NCI-H1436 treated with DMSO at 0.1 percent for 48 hours (cell line): ENCODE results near the gene SYPL1.

Source experiments
- DNase-seq: peaks from one replicate; lab custom pipeline; 2025; lab: John Stamatoyannopoulos, UW

The SYPL1 gene

GRCh38 chr7:106092204-106092603 lies 19.9 kb downstream of the SYPL1 start:
- DNase-seq: no peak

- DNase-seq: no peak
Observed at GRCh38 chr7:106089647-106090046, 22.5 kb downstream of the SYPL1 start.

GRCh38 chr7:106088014-106088413 lies 24.1 kb downstream of the SYPL1 start:
- DNase-seq: no peak

GRCh38 chr7:106086062-106086461 lies 26.1 kb downstream of the SYPL1 start:
- no peak for DNase-seq

DNA sequence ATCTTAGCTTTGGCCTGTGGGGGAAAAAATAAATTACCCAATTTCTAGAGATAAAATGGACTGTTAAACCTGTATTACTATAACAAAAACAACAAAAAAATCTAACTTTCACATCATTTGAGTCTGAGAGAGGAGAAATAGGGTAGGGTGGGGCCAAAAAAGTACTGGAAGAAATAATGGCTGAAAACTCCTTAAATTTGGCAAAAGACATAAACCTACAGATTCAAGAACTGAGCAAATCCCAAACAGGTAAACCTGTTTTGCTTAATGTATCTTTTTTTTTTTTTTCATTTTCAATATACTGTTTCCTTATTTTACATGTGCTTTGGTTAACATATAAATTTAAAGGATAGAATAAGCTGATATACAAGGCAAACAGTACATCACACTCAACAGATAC lies 27.1 kb downstream of the SYPL1 start:
- no peak for DNase-seq

- DNase-seq: no peak
Observed at GRCh38 chr7:106083717-106084116, 28.4 kb downstream of the SYPL1 start.

- no peak for DNase-seq
Observed at GRCh38 chr7:106082087-106082854, 29.8 kb downstream of the SYPL1 start.

DNA sequence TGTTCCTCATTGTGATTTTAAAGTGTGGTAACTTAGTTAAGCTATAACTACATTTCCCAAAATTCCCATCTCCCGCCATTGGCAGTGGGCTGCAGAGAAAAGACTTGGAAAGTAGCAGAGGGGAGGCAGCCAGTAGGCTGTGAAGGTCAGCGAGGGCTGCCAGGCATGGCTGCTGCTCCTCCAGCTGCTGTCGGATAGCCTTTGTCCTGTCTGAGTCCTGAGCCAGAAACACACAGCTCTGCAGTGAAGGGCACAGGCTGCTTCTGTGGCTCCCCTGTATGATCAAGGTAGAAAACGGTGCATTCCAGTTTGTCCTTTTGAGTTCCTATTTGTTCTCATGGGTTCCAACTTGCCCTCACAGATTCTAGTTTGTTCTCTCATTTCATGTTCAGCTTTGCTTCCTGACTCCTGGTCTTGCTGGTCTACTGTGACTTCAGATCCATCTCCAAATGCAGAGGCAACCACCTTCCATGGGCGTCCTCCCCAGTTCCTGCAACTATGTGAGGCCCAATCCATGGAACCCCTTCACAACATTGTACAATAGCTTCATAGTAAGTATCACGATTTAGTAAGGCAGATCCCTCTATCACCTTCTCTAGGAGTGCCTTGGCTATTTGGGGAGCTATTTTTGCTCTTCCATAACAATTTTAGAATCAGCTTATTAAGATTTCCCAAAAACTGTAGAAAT lies 31.7 kb downstream of the SYPL1 start:
- no peak for DNase-seq

DNA sequence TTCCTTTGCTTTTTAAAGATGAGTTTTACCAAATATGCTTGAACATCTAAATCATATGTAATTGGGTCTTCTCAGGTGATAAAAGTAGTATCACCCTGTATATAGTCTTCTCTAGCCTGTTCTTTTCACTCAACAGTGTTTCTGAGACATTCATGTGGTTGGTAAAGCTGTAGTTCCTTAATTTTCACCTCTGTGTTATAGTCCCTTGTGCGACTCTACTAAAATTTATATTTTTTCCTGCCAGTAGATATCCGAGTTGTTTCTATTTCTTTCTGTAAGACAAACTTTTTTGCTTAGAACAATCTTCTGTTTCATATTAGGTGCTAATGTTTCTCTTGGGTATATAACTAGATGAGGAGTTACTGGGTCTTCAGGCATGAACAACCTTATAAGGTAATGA lies 35.6 kb downstream of the SYPL1 start:
- DNase-seq: no peak

DNA sequence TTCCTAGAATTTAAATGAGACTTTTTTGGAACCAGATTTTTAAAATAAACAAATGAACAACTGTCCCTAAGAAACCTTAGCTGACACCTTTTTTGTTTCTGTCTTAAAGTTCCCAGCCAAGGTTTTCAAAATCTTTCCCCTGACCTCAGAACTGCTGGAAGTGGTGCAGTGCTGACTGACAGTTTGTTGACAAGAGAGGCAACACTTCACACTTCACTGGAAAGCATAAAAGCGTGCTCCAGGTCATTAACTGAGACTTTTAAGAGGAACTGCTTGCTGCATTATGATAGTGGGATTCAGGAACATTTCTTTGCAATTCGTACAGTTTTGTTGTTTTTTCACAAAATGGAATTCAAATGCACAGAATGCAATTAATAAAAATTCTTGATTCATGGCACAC lies 36.2 kb downstream of the SYPL1 start:
- no peak for DNase-seq

DNA sequence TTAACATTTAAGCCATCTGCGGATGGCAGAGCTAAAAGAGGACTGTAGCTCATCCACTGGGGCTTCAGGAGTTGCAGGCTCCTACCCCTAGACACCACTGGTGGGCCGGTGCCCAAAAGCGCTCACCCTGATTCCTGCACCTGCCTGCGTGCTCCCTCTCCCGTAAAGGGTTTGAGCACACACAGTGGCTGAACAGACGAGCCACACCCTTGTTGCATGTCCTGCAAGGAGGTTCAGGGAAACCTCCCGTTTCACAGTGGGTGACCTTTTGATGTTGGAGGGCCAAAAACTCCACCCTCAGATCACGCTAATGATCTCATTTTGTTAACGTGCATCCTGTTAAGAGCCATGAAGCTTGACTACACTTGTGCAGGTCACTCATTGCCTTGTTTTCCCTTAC lies 37.9 kb downstream of the SYPL1 start:
- no peak for DNase-seq

DNA sequence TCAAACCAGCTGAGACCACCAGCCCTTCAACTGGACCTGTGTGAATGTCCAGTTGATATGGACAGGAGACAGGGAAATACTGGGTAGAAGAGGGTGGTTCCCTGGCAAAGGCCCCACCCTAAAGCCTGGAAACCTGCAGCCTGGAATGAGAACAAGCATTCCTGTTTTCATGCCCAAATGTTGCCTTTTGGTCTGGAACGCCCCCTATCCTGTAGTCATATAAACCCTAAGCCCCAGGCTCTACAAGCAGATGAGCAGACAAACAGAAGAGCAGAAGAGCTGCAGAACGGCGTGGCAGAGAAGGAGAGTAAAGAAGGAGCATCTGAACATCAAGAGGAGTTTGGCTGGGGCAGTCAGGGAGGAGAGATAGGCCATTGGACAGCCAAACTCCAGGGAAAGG lies 38.4 kb downstream of the SYPL1 start:
- no peak for DNase-seq

- no peak for DNase-seq
Observed at GRCh38 chr7:106072715-106073091, 39.4 kb downstream of the SYPL1 start.

DNA sequence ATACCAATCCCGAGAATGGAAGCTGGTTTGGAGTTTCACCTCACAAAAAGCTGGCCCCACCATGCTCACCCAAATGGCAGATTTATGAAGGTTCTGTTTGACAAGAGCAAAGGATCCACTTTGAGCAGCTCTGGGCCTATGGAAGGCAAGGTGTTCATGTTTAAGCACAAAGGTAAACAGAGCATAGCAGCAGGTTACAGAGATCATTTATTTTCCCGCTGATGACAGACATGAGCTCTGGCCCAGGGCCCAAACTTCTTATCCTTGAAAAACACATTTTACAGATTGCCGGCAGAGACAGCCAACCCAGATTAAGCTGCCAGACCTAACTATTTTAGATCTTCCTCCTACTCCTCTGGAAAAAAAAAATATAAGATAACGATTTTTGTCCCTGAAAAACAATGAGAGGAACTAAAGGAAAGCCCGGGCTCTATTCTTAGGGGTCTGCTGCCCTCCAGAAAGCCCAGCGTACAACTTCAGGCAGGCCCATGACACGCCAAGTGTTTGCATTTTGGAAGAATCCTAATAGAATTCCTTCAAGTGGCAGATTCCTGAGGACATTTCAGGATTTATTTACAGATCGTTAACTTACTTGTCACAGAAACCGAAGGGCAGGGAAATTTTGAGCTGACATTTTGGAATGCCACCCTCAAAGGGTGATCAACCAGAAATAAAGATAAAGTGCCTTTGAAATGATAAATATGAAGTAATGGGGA lies 40.0 kb downstream of the SYPL1 start:
- peak; percentile 51 for DNase-seq

- DNase-seq: no peak
Observed at GRCh38 chr7:106071356-106071998, 40.6 kb downstream of the SYPL1 start.

DNA sequence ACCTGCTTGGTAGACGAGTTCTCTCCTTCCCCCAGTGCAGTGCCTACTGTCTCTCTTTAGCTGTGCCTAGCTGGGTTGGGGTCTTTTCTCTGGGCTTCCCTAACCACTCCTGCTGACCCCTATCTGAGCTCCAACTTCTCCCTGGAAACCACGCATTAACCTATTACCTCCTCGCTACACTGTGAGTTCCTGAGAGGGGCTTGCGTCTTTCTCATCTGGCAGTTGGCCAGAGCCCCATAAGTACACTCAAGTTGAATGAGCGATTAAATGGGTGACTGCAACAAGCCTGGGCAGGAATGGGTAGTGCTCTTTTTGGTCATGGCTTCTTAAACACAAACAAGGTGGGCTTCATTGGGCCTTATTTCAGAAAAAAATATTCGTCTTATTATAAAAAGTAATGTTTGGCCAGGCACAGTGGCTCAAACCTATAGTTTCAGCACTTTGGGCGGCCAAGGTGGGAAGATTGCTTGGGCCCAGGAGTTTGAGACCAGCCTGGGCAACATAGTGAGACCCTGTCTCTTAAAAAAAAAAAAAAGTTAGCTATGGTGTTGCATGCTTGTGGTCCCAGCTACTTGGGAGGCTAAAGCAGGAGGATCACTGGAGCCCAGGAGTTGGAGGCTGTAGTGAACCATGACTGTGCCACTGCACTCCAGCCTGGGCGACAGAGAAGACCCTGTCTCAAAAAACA lies 41.4 kb downstream of the SYPL1 start:
- DNase-seq: peak; percentile 73

DNA sequence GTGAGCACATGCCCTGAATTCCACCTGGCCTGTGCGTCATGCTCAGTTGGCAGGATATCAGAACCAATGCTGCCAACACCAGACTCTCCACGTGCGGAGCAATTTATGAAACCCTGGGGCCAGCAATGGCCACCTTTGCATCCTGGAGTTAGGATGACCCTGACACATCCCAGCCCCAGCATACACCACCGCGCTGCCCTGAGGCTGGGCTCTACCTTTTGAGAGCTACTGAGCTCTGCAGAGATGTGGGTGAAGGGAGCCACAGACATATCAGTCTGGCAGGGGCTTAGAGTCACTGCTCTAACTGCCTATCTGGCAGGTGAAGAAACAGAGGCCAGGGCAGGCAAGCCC lies 41.9 kb downstream of the SYPL1 start:
- no peak for DNase-seq

DNA sequence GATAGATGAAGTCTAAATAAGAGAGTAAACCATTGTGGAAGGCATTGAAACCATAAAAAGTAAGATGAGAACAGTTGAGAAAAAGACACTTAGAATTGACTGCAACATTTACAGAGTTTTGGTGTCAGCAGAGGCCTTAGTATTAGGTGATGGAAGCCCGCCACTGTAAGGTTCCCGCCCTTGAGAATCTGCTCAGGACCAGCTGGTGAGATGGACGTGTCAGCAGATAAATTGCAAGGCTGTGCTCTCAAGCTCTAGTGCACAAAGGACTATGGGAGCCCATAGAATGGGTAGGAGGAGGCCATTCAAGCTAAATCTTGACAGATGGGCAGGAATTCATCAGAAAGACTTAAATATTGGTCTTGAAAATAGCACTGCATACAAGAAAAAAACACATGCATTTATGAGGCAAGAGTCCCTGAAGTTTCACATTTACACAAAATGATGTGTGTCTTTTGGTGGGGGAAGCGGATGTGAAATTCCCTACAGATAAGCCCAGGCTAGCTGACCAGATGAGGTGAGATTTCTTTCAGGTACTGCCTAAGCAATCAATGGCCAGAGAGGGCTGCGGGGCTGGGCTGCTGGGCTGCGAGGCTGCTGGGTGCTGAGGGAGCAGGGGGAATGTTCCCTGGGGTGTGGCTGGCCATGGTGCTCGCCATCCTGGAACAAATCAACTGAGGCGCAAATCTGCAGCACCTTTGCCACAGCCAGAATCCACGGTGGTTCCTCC lies 42.5 kb downstream of the SYPL1 start:
- DNase-seq: no peak

DNA sequence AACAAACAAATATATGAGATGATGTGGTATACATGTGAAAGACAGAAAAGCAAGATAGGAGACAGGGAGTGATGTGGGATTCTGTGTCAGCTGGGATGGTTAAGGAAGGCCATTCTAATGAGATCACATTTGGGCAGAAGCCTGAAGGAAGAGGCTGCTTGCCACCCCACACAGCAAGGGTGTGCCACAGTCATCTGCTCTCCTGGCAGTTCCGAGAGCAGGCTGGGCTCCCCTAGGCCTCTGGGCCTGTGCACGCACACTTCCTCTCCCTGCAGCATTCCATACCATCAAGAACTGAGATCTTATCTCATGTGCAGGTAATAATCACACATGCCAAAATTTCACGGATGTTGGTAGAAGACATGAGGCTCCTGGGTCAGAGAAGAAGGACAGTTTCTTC lies 43.1 kb downstream of the SYPL1 start:
- DNase-seq: no peak

DNA sequence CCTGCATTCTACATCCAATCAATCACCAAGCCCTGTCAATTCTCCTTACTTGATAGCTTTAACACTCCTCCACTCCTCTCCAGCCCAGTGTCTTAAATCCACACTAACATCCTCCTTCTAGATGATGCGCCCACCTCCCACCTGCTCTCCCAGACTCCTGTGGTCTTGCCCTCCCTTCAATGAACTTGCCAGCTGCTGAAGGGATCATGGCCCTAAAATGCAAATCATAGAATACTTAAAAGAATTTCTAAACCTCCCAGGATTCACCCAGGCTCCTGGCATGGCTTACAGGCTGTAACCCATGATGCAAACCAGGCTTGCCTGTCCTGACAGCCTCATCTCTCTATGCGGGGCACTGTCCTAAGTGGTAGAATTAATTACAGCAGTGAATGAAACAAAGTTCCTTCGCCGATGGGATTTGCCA lies 43.6 kb downstream of the SYPL1 start:
- DNase-seq: no peak

DNA sequence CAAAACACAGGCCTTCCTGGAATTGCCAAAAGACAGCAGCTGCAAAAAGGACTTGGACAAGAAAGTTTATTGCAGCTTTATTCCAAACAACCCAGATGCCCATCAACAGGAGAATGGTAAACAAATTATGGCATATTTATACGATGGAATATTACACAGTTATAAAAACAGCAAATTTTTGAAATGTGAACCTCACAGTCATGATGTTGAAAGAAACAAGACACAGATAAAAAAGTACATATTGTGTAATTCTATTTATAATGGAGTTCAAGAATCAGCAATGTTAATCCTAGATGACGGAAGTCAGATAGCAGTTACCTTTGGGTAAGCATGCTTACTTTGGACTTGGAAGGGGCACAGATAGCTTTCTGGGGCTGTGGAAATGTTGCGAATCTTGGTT lies 44.4 kb downstream of the SYPL1 start:
- DNase-seq: no peak
